ENCODE data around the gene KCNJ10. TPM values are rescaled to one million over a fixed set of nuclear protein-coding genes. Genes with fewer than 3 reads are reported as not detected.
"Not testable (repeated sequence)": the region's sequence is repeated elsewhere in the genome, so short reads cannot be mapped to it uniquely, and the experiment has no call there.

The KCNJ10 gene
- polyA plus RNA-seq (ENCODE audit: insufficient read length) = 0.71 TPM

- DNase-seq (ENCODE audit: low read depth) = no peak
Observed at GRCh38 chr1:160069460-160070231, at the start of gene KCNJ10. Gene KCNJ10, minus strand, starts transcription at chr1:160070160. Its CDS starts 27,628 bp downstream, at chr1:160042532.

DNA sequence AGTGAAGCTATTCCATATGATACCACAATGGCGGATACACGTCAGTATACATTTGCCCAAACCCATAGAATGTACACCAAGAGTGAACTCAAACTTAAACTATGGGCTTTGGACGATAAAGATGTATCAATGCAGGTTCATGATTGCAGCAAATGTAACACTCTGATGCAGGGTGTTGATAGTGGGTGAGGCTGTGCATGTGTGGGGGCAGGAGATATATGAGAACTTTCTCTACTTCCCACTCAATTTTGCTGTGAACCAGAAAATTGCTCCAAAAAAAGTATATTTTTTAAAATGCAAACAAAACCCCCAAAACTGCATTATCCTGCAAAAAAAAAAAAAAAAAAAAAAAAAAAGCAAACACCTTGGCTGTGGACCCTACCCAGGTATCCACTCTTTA lies 49.0 kb upstream of the KCNJ10 start:
- no peak for DNase-seq (ENCODE audit: low read depth)

DNA sequence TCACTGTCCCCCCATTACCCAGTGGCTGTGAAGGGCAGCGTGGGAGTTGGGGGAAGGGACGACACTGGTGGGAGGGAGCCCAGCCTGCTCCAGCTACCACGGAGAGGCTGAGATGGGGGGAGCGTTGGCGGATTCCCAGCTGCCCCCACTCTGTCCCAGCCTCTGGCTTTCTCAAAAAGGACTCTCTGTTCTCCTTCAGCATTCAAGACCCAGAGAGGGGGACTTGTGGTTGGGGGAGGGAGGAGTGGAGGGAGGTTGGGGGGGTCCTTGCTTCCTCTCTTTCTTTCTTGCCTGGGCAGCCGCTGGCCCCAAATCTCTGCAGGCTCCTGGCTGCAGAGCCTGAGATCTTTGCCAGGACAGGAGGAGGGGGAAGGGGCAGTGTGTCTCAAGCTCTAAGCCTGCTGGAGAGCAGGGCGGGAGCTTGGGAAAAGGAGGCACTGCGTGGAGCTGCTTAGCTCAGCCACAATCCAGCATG lies 47.8 kb upstream of the KCNJ10 start:
- no peak for DNase-seq (ENCODE audit: low read depth)

- no peak for DNase-seq (ENCODE audit: low read depth)
Observed at GRCh38 chr1:160117300-160117699, 47.3 kb upstream of the KCNJ10 start.

- no peak for DNase-seq (ENCODE audit: low read depth)
Observed at GRCh38 chr1:160116283-160117147, 46.6 kb upstream of the KCNJ10 start.

- DNase-seq (ENCODE audit: low read depth) = no peak
Observed at GRCh38 chr1:160115545-160116282, 45.8 kb upstream of the KCNJ10 start, which contains the start of gene ATP1A2. Gene ATP1A2, plus strand, starts transcription at chr1:160115759. Its CDS starts 103 bp downstream, at chr1:160115862.

DNA sequence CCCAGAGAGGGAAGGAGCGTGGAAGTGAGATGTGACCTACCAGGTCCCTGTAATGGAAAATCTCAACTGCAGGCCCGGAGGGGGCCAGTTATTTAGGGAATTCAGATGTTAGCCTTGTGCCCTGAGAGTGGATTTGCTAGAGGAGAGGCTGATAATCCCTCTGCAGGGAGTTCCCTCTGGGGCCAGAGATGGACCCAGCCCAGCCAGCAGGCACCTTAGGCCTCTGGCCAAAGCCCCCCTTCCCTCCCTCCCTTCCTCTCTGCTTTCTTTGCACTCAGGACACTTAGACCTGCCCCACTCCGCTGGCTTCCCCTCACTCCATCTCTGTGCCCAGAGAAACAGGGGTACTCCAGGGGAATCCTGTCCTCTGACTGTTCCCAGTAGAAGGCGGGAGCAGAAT lies 44.1 kb upstream of the KCNJ10 start:
- DNase-seq (ENCODE audit: low read depth) = no peak

- no peak for DNase-seq (ENCODE audit: low read depth)
Observed at GRCh38 chr1:160113407-160113806, 43.4 kb upstream of the KCNJ10 start.

- peak; percentile 72 for DNase-seq (ENCODE audit: low read depth)
Observed at GRCh38 chr1:160112357-160112756, 42.4 kb upstream of the KCNJ10 start.

DNA sequence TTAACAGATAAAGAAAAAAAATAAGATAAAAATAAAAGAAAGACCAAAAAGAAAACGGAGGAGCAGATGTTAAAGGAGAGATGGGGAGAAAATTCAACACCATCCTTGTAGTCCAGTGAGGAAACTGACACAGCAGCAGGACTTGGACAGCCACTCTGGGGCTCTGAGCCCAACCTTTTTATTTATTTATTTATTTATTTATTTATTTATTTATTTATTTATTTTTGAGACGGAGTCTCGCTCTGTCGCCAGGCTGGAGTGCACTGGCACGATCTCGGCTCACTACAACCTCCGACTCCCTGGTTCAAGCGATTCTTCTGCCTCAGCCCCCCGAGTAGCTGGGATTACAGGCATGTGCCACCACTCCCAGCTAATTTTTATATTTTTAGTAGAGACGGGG lies 41.5 kb upstream of the KCNJ10 start:
- not testable (repeated sequence) for DNase-seq (ENCODE audit: low read depth)

- no peak for DNase-seq (ENCODE audit: low read depth)
Observed at GRCh38 chr1:160109686-160110085, 39.7 kb upstream of the KCNJ10 start.

DNA sequence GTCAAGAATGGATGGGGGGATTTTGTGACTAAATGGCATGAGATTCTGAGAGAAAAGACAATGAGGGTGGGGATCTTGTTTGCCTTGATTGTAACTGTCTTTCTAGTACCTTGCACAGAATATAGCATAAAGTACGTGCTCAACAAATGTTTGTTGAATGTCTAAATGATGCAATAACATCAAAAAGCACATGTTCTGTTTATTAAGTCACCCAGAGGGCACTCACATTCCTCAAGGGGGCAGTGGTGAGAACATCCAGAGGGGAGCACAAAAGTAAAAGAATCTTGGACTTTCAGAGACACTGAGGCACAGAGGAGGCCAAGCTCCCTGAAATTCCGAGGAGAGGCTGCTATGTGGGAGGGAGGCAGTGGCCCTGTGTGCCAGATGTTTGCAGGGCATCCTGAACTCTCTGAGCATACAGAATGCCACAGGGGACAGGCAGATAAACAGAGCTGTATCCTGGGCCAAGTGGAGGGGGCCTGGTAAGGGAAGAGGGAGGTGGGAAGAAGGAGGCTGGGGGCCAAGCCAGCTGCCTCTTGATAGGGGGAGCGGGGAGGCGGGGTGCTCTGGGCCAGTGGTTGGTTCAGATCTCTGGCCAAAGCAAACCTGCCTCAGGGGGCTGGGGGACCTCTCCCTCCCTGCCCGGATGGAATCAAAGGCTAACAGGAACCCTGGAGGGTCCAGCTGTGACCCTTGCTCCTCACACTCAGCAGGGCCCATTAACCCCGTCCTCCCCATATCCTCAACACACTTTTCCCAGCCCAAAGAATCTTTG lies 39.1 kb upstream of the KCNJ10 start:
- DNase-seq (ENCODE audit: low read depth) = no peak

- DNase-seq (ENCODE audit: low read depth) = no peak
Observed at GRCh38 chr1:160107512-160107911, 37.6 kb upstream of the KCNJ10 start.

- no peak for DNase-seq (ENCODE audit: low read depth)
Observed at GRCh38 chr1:160105155-160105554, 35.2 kb upstream of the KCNJ10 start.

- DNase-seq (ENCODE audit: low read depth) = no peak
Observed at GRCh38 chr1:160104486-160104885, 34.5 kb upstream of the KCNJ10 start.

DNA sequence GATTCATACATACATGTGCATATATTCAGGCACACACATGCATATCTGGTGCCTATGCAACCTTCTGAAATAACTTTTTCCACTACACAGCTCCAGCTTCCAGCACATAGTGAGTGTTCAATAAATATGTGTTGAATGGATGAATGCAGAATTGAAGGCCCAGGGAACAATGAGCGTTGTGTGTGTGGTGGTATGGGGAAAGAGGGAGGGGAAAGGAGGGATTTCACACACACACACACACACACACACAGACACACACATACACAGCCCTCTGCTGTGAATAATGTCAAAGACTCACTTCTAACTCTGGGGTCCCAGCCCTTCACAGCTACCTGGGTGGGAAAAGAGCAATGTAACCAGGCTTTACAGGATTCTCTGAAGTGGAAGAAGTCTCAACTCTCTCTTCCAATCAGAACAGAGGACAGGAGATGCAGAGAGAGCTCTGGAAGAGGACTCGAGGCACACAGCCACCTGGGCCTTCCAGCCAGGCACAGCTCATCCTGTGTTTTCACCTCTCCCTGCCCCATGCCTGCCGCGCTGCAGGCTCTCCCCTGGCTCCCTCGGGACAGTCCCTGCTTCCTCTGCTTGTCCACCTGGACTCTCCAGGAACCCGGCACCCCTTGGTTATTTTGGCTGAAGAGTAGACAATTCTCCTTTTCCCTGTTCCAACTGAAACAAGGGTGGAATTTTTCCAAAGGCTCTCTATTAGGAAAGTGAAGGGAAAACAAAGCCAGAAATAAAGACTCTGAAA lies 33.9 kb upstream of the KCNJ10 start:
- no peak for DNase-seq (ENCODE audit: low read depth)

GRCh38 chr1:160101717-160102522 lies 32.0 kb upstream of the KCNJ10 start:
- DNase-seq (ENCODE audit: low read depth) = no peak

- no peak for DNase-seq (ENCODE audit: low read depth)
Observed at GRCh38 chr1:160101037-160101716, 31.2 kb upstream of the KCNJ10 start.
